T1000 (cell line): Measurements from ENCODE around the gene FANCM.

Experiments
- DNase-seq: peaks from one replicate; lab custom pipeline; 2025; ENCODE audit warnings: mixed read lengths; lab: John Stamatoyannopoulos, UW

The FANCM gene

GRCh38 chr14:45242706-45243105 lies 107.0 kb downstream of the FANCM start:
- DNase-seq = no peak

GRCh38 chr14:45246151-45246550 lies 110.4 kb downstream of the FANCM start:
- DNase-seq = no peak

GRCh38 chr14:45246691-45247090 lies 111.0 kb downstream of the FANCM start:
- DNase-seq = no peak

- no peak for DNase-seq
Observed at GRCh38 chr14:45247427-45247826, 111.7 kb downstream of the FANCM start.

- no peak for DNase-seq
Observed at GRCh38 chr14:45249856-45250575, 114.3 kb downstream of the FANCM start.
